NCI-H146 treated with DMSO at 0.1 percent for 48 hours (cell line): ENCODE data around the gene HTRA2.
A peak's percentile ranks its signal among the peaks of the same experiment; 100 is the strongest.
"Not testable (repeated sequence)": the region's sequence is repeated elsewhere in the genome, so short reads cannot be mapped to it uniquely, and the experiment has no call there.

Experiments used
- DNase-seq: peaks from one replicate; lab custom pipeline; 2025; ENCODE audit not compliant: unreplicated experiment; lab: John Stamatoyannopoulos, UW

Gene HTRA2

DNA sequence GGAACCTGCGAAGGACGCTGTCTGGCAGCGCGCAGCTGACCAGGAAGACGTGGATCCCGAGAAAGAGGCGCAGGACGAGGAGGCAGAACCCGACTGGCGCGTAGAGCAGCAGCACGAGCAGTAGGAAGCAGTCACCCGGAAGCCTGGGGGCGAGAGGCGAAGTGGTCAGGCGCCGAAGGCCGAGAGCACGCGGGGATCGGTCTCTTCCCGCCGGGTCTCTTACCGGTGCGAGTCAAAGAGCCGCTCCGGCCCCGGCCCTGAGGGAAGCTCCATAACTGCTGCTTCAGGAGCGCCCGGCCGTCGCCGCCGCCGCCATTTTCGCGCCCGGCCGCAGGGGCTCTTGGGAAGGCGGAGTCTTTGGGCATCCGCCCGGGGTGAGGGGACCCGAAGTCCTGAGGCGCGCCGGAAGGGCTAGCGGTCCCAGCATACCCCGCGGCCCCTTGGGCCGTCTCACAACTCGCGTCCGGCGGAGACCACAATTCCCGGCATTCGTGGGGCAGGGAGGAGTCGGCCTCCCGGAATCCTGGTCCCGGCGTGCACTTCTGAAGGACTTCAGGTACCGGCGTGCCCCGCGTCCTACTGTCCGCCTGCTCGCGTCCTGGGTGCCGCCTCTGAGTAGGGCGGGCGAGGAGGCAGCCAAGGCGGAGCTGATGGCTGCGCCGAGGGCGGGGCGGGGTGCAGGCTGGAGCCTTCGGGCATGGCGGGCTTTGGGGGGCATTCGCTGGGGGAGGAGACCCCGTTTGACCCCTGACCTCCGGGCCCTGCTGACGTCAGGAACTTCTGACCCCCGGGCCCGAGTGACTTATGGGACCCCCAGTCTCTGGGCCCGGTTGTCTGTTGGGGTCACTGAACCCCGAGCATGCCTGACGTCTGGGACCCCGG is at the start of gene HTRA2, which contains the start of gene AUP1:
Gene HTRA2, plus strand, starts transcription at position 577 of the 882 bp plus-strand sequence. Its CDS starts 74 bp downstream, at position 651.
Gene AUP1, minus strand, starts transcription at position 350 of the 882 bp plus-strand sequence. Its CDS starts 77 bp downstream, at position 273.
- peak; percentile 95 for DNase-seq

GRCh38 chr2:74481431-74481830 is 48.3 kb upstream of the HTRA2 start:
- no peak for DNase-seq

DNA sequence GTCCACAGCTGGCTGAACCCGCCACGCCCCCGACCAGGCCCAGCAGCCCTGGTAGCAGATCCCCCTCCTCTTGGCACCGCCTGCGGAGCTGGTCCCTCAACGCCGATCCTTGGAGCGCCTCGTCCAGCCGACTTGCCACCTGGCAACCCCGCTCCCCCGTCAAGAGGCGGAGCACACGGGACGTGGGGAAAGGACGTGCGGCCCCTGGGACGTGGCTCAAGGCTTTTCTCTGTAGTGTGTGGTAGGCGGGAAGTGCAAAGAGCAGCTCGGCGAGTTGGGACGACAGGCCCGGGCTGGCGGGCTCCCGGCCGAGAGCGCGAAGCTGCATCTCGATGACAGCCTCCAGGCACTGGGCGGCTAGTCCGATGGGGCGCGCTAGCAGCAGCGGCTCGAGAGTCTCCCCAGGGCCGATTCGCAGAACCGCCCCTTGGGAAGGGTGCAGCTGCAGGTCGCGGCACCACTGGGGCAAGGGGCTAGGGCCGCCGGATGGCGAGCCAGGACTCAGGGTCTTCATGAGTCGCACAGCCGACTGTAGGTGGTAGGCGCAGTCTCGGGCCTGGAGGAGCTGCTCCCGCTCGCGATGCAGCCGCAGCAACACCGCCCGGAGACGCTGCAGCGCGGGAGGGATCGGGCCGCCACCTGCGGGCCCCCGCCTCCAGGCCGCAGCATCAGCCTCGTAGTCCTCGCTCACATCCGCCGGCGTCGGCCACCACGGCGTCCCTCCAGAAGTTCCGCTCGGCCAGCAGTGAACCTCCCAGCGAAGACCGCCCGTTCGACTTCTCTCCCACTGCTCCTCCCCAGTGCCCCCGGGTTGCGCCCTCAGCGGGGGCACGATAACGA is 47.6 kb upstream of the HTRA2 start:
- peak; percentile 62 for DNase-seq

- peak; percentile 94 for DNase-seq
Measured at GRCh38 chr2:74482801-74483674, 46.7 kb upstream of the HTRA2 start, which contains the start of the genes CCDC142 and TTC31. Gene CCDC142 (minus strand): TSS chr2:74482998. CDS start chr2:74482837, 161 bp downstream. Gene TTC31 (plus strand): TSS chr2:74483081. CDS start chr2:74483096, 15 bp downstream.

DNA sequence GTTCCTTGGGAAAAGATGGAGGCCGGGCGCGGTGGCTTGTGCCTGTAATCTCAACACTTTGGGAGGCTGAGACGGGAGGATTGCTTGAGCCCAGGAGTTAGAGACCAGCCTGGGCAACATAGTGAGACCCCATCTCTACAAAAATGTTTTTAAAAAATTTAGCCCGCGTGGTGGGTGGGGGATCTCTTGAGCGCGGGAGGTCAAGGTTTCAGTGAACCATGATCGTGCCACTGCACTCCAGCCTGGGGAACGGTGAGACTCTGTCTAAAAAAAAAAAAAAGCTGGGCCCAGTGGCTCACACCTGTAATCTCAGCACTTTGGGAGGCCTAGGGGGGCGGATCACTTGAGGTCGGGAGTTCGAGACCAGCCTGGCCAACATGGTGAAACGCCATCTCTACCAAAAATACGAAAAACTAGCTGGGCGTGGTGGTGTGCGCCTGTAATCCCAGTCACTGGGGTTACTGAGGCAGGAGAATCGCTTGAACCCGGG is 46.0 kb upstream of the HTRA2 start:
- not testable (repeated sequence) for DNase-seq

DNA sequence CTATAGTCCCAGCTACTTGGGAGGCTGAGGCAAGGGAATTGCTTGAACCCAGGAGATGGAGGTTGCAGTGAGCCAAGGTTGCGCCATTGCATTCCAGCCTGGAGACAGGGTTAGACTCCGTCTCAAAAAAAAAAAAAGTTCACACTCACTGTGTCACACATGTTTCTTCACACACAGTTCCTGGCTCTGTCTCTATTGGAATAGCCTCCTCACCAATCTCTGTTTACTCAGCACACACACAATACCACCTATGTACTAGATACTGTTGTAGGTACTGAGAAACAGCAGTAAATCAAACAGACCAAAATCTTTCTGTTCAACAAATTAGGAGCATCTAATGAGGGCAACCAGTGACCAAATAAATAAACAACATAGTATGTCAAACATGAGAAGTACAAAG is 43.6 kb upstream of the HTRA2 start:
- no peak for DNase-seq

DNA sequence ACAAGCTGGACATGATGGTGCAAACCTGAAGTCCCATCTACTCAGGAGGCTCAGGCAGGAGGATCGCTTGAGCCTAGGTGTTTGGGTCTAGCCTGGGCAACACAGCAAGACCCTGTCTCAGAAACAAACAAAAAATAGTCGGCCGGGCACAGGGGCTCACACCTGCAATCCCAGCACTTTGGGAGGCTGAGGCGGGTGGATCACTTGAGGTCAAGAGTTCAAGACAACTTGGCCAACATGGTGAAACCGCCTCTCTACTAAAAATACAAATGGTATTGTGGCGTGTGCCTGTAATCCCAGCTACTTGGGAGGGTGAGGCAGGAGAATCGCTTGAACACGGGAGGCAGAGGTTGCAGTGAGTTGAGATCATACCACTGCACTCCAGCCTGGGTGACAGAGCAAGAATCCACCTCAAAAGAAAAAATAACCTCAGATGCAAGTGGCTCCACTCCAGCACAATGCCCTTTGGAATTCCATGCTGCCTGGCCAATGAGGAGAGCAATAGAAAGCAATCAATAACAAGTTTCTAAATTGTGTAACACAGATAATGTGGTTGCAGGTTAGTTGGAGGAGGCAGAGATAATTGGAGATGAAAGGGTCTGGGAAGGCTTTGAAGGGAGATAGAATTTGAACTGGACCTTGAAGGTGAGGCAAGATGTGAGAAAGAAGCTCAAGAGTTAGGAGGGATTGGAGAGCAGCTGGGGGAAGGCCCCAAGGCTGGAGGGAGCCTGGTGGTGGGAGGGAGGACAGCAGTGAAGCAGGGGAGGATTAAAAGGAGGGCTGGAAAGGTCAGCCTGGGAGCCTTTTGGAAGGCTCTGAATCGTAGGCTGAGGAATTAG is 40.9 kb upstream of the HTRA2 start:
- DNase-seq, result no peak

DNA sequence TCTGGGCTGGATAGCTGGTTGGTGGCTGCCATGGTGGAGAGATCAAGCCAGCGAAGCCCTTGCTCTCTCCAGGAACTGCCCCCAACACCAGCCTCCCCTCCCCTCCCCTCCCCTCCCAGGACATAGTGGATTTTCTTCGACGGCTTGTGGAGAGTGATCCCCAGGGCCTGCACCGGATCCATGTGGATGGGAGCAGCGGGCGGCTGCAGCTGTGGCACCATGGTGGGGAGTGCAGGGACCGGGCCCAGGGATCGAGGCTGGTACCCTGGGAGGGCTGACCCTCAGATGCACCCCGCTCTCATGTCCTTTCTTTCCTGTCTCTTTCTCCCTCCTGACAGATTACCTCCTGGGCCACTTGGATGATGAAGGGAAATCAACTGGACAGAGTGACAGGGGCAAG is 39.8 kb upstream of the HTRA2 start:
- DNase-seq, result no peak

GRCh38 chr2:74491648-74492544 is 37.8 kb upstream of the HTRA2 start:
- no peak for DNase-seq

GRCh38 chr2:74493546-74493945 is 36.2 kb upstream of the HTRA2 start:
- DNase-seq, result no peak

DNA sequence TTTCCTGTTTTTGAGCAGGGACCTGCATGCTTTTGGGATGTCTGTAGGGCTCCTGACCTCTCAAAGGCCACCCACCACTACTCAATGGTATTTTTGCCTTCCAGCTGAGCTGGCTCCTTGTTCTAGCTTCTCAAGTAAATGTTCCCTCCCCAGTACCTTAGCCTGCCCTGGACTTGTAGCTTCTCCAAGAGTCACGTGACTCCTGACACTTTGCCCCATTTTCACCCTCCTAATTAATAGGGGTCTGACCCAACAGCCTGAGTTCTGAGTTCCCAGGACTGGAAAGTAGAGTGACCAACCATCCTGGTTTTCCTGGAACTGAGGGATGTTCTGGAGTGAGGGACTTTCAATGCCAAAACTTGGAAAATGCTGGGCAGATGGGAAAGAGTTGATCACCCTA is 34.3 kb upstream of the HTRA2 start:
- DNase-seq, result no peak

- no peak for DNase-seq
Measured at GRCh38 chr2:74496997-74497776, 32.5 kb upstream of the HTRA2 start.

- peak; percentile 55 for DNase-seq
Measured at GRCh38 chr2:74497777-74498499, 31.8 kb upstream of the HTRA2 start.

DNA sequence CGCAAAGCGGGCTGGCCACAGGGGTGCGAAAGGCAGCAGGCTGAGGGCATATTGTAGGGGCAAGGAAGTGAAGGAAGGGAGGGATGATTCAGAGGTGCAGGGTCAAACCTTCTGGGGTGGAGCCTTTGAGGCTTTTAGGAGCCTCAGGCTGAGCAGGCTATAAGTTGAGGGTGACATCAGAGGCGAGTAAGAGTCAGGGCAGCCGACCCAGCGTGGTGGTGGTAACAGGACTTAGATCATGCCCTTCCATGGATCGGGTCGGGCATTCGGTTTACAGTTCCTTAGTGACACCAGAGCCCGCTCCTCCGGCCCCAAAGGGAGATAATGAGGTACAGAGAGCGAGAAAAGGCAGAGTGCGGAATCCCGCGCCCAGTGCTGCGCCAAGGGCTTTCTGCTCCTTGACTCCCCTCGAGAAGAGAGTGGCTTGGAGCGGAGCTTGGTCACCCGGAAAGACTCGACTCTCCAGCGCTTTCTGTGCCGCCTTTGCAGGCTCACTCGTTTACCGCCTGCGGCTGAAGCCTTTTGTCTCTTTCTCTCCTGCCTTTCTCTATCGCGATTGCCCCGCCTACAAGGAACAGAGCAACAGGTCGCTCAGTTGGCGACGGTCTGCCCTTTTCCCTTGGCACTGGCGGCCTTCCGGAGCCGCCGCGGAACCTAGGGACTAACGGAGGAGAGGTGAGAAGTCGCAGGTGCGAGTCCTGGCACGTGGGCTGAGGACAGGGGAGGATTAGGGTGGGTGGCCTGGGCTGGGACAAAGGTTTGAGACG is 31.1 kb upstream of the HTRA2 start:
- no peak for DNase-seq

GRCh38 chr2:74499267-74499939 is 30.3 kb upstream of the HTRA2 start, which contains the start of gene LBX2:
Gene LBX2 (minus strand): TSS chr2:74499603. CDS start chr2:74499537, 66 bp downstream.
- DNase-seq, result no peak
